ENCODE measurements around the gene FSD1.
A peak's percentile ranks its signal among the peaks of the same experiment; 100 is the strongest.
"Not testable (repeated sequence)": the region's sequence is repeated elsewhere in the genome, so short reads cannot be mapped to it uniquely, and the experiment has no call there.

The FSD1 gene

DNA sequence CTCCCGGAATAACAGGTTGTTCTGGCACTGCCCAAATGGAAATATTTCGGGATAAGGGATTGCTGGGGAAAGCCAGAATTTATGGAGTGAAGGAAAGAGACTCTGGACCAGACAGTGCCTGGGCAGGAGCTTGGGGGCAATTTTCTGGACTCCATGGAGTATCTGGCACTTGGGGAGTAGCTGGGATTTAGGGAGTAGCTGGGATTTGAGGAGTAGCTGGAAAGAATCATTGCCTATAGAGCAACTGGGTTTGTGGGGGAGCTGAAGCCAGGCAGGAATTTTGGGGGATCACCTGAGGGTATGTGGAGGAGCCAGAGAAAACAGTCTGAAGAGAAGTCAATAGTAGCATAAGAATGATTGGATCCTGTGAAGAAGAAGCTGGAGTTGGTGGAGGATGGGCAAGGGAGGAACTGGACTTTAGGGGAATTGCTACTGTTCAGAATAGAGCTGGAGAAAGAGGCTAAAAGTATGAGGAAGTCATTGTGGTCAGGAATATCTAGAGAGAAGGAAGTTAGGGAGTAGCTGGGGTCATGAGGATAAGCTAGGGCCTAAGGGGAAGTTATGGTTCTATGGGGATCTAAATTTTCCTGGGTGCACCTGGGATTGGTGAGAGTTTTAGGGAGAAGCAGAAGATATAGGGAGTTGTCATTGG, 14.8 kb downstream of the FSD1 start:
- no peak for DNase-seq (ENCODE audit: low spot score)

DNA sequence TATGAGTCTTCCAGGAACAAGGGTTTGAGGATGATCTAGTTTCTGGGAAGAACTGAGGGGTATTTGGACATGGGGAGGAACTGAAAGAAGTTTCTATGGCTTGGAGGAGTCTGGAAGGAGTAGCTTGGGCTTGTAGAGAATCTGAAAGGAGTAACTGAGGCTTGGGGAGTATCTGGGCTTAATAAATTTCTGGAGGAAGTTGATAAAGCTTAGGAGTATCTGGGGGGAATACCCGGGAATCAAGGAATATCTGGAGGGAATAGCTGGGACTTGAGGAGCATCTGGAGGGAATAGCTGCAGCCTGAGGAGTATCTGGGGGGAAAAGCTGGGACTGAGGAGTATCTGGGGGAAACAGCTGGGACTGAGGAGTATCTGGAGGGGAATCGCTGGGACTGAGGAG, 16.0 kb downstream of the FSD1 start:
- no peak for DNase-seq (ENCODE audit: low spot score)

DNA sequence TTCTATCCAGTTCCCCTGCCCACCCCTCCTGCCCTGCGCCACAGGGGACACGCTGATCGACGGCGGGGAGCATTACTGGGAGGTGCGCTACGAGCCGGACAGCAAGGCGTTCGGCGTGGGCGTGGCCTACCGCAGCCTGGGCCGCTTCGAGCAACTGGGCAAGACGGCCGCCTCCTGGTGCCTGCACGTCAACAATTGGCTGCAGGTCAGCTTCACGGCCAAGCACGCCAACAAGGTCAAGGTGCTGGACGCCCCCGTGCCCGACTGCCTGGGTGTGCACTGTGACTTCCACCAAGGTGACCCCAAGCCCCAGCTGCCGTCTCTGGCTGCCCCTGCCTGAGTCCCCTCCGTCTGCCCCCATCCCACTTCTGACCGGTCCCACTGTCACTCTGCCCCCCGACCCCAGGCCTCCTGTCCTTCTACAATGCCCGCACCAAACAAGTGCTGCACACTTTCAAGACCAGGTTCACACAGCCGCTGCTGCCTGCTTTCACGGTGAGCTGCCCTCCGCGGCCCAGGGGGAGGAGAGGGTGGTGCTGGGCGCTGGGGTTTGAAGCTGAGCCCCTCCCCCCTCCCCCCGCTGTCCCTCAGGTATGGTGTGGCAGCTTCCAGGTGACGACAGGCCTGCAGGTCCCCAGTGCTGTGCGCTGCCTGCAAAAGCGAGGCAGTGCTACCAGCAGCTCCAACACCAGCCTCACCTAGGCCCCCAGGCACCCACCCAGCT, 18.7 kb downstream of the FSD1 start:
- DNase-seq (ENCODE audit: low spot score) = no peak

DNA sequence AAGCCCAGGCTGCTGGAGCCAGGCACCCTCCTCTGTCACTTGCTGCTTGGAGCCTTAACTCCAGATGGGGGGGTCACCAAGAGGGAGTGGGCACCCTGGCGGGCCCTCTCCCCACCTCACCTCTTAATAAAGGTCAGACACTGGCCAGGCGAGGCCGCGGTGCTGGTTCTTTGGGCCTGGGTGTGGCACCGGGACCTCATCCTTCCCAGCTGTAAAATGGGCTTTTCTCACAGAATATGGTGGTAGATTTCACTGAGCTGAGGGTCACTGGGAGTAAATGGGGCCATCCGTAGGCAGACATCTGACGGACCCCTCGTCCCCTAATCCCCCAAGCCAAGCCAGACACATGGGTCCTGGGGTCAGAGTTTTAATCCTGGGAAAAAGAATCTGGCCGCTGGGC, 19.3 kb downstream of the FSD1 start:
- DNase-seq (ENCODE audit: low spot score) = no peak

DNA sequence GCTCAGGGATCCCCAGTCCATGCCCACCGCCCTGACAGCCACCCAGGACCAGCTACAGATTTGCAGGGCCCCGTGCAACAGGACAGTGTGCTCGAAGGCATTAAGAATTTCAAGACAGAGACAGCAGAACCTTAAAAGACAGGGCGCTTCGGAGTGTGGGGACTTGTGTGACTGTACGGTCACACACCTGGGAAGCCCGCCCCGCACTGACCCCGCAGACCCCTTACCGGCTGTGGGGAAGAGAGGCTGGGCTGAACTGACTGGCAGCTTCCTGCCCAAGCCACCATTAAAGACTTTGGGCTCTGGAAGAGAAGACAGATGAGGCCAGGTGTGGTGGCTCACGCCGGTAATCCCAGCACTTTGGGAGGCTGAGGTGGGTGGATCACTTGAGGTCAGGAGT, 19.8 kb downstream of the FSD1 start:
- DNase-seq (ENCODE audit: low spot score) = no peak

DNA sequence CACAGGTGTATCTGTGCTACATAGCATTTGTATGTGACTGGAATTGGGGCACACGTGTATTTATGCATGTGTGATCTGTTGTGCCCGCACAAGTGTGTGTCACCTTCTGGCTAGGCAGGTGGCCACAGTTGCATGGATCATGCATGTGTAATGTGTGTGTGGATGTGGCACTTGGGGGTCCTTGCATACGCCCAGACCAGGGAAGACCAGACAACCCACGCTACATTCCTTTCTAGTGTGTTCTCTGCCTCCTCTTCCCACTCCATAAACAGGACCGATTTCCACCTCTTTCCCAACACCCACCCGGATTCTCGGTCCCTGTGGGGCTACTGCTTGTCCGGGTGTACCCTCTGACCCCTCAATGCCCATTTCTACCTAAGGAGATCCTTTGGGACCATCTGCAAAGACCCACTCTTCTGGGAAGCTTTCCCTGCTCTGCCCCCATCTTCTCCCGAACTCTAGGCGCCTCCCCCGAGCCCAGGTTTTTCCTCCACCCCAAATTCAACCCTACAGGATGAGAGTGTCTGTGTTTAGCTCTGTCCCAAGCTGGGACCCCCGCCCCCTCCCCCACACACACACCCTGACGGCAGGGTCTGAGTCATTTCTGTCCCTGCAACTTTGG, 21.9 kb downstream of the FSD1 start:
- no peak for DNase-seq (ENCODE audit: low spot score)

DNA sequence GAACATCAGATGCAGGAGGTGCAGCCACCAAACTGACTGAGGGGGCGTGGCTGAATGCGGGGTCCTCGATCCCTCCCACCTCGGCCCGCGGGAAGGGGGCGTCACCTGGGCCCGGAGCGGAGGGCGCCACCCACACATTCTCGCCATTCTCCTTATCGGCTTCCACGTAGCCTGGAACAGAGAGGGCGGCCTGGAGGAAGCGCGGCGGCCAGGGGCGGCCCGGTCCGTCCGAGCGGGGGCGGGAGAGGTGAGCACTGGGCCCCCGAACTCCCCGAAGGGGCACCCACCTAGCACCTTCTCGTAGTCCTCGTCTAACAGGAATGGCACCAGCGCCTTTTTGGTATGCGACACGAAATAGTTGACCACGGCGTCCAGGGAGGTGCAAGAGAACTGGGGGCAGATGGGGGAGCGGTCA, 22.4 kb downstream of the FSD1 start:
- DNase-seq (ENCODE audit: low spot score) = no peak

DNA sequence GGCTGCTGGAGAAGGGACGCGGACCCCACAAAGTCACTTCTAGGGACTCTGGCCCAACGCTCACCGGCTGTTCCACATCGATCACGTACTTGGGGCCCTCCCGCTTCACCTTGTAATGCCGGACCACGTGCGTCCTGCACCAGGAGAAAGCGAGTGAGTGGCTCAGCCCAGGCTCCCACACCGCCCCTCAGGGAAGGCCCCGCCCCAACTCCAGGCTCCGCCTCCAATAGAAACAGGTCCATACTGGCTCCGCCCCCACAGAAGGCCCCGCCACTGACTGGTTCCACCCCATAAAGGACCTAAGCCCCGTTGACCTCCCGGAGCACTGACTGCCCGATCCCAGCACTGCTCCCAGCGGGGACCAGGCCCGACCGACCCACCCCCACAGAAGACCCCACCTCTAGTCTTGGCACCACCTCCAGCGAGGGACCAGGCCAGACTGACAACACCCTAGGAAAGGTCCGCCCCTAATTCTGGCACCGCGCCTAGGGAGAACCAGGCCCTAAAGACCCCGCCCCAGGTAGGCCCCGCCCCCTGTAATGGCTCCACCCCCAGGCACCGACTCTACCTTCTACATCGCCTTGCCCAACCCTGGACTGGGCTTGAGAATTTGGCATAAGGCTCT, 23.0 kb downstream of the FSD1 start:
- peak; percentile 77 for DNase-seq (ENCODE audit: low spot score)

DNA sequence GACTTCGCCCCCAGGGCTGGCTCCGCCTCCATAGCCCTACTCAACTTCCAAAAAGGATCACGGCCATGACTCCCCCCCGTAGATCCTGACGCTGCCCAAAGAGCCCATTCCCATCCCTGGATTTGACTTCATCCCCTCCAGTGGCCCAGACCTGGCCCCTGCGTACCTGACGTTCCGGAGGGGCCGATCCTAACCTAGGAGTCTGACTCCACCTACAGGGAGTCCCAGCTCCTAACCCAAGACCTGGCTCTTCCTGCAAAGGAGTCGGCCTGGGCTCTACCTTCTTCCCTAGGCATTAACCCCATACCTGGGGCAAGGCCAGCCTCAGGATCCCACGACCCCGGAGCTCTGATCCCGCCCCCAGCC, 23.5 kb downstream of the FSD1 start:
- no peak for DNase-seq (ENCODE audit: low spot score)

DNA sequence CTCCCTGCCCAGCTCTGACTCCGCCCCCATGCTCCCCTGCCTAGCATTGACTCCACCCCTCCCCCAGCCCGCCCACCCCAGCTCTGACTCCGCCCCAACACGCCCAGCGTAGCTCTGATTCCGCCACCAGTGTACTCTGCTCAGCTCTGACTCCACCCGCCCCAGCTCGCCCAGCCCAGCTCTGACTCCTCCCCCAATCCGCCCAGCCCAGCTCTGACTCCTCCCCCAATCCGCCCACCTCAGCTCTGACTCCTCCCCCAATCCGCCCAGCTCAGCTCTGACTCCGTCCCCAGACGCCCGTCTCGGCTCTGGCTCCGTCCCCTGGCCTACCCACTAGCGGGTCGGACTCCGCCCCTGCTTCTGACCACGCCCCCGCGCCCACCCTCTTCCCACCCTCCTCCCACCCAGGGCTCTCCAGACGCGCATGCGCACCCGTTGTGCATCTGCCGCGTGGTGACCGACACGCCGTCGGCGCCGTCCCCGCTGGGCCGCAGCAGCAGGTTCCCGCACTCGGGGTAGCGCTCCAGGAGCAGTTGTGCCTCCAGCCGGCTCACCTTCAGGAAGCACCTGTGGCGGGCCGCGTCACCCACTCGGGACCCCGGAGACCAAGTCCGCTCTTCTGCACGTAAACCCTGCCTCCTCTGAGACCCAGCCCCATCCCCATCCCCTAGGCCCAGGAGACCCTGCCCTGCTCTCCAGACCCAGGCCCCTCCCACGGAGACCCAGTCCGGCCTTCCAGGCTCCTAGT, 24.0 kb downstream of the FSD1 start:
- DNase-seq (ENCODE audit: low spot score) = peak; percentile 98

DNA sequence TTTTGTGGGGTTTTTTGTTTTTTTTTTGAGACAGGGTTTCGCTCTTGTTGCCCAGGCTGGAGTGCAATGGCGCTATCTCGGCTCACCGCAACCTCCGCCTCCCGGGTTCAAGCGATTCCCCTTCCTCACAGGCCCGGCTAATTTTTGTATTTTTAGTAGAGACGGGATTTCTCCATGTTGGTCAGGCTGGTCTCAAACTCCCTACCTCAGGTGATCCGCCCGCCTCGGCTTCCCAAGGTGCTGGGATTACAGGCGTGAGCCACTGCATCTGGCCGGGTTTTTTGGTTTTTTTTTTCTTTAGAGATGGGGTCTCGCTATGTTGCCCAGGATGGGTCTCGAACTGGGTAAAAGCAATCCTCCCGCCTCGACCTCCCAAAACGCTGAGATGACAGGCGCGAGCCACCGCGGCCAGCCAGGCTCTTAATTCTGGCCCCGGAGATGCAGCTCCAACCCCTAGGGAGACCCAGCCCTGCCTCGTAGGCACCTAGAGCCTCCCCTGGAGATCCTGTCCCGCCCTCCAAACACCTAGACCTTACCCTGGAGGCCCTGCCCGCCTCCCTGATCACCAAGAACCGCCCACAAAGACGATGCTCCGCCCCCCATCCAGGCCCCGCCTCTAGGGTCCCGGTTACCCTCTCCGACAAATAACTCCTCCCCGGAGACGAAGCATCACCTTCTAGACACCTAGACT, 24.7 kb downstream of the FSD1 start:
- not testable (repeated sequence) for DNase-seq (ENCODE audit: low spot score)

DNA sequence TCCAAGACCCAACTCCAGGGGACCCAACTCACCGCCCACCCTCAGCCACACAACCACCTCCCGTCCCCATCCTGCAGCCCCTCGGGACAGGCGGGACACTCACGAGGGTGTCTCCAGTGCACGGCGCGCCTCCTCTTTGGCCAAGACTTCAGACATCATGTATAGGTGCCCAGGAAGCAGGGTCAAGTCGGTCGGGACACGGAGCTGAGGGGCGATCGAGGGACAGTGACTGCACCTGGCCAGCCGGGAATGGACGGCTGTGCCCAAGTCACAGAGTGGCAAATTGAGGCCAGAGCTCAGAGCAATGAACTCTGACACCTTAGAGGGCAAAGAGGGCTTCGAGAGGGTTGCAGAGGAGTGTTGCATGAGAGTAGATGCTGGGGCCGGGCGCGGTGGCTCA, 25.5 kb downstream of the FSD1 start:
- DNase-seq (ENCODE audit: low spot score) = no peak

DNA sequence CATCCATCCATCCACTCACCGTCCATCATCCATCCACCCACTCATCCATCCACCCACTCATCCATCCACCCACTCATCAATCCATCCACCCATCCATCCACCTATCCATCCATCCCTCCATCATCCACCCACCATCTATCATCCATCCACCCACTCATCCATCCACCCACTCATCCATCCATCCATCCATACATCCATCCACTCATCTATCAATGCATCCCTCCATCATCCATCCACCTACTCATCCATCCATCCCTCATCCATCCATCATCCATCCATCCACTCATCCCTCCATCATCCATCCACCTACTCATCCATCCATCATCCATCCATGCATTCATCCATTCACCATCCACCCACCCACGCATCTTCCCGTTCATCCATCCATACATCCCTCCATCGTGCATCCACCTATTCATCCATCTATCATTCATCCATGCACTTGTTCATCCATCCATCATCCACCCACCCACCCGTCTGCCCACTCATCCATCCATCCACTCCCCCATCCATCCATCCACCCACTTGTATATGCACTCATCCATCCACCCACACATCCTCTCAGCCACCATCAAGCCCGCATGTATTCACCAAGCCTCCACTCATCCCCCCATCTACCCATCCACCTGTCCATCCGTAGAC, 30.7 kb downstream of the FSD1 start:
- DNase-seq (ENCODE audit: low spot score) = no peak

DNA sequence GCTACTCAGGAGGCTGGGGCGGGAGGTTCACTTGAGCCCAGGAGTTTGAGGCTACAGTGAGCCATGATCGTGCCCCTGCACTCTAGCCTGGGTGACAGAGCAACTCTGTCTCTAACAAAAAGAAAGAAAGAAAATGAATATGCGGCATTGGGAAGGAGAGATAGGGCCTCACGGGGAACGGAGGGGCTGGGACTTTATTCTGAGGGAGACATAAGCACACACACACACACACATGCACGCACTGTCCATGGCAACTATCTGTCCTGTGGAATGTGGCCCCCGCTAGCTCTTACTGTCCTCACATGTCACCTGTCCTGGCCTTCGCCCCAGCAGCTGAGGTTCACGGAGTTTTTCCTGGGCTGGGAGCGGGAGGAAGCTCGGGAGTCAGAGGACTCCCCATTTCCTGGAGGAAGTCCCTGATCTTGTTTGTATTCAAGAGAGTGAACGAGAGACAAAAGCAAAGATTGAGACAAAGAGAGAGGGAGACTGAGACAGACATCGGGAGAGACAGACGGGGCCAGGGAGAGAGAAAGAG, 33.6 kb downstream of the FSD1 start:
- DNase-seq (ENCODE audit: low spot score) = no peak

DNA sequence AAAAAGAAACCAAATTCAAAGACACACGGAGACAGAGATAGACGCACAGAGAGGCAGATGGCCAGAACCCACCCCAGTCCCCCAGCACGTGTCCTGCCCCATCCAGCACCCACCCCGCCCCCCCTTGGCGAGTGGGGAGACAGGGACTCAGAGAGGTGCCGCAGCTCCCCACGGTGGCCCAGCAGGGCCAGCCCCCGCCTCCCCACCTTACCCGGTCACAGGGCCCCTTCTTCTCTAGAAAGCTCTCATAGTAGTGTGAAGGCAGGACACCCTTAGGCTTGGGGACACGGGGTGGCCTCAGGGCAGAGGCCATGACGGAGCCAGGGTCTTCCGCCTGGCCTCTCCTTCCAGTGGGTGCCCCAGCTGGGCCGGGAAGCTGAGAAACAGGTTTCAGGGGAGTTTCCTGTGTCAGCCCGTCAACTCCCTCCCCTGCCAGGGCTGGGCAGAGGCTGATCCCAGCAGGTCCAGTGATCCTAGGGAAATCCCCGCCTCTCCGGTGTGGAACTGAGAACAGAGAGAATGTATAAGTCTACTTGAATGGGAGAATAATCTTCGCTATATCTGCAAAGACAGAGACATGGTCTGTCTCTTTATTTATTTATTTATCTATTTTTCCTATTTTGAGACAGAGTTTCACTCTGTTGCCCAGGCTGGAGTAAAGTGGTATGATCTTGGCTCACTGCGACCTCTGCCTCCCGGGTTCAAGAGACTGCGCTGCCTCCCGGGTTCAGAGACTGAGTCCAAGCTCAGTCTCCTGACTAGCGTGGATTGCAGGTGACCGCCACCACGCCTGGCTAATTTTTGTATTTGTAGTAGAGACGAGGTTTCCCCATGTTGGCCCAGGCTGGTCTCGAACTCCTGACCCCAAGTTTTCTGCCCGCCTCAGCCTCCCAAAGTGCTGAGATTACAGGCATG, 34.3 kb downstream of the FSD1 start, which contains the start of gene STAP2:
TSS of gene STAP2 (minus strand) at position 387 of the 915 bp plus-strand sequence. CDS start at position 313, 74 bp downstream.
- DNase-seq (ENCODE audit: low spot score) = no peak

DNA sequence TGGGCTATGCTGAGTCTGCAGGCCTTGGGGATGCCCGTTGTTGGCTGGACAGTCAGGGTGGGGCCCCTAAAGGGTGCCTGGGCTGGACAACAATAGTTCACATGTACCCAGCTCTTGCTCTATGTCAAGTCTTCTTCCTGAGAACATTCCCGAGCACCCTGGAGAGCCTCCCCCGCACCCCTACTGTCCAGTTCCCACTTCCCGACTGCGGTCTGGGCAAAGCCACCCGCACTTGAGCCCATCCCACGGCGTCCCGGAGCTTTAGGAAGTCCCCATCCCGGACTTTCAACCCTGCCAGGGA, 37.9 kb downstream of the FSD1 start:
- DNase-seq (ENCODE audit: low spot score) = no peak

DNA sequence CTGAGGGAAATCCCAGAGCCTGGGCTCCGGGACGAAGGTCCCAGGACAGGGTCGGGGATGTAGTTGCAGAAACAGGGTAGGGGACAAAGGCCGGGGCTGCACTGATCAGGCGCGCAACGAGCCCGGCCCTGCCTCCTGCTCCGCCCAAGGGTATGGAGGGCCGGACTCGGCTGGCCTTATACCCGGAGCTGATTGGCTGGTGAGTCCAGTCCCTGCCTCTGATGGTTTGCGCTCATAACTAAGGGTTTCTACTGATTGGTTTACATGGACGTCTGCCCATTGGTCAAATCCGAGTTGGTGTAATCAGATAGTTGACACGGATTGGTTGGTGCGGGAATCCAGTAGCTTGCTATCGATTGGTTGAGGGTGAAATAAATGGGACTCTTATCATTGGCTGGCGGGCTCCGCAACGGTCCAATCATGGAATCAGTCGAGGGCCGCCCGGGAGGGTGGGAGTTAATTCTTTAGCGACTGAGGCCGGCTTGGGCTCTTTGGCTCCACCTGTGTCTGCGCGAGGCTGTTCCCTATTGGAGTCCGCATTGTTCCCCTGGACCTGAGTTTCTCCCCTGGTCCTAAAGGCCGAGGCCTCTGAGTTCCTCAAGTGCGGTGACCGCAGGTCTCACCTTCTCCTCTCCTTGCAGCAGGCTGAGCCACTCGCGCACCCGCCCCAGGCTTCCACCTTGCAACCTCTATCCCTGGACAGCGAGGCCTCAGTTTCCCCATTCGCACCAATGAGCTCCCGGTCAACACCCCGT, 38.4 kb downstream of the FSD1 start:
- DNase-seq (ENCODE audit: low spot score) = peak; percentile 97

DNA sequence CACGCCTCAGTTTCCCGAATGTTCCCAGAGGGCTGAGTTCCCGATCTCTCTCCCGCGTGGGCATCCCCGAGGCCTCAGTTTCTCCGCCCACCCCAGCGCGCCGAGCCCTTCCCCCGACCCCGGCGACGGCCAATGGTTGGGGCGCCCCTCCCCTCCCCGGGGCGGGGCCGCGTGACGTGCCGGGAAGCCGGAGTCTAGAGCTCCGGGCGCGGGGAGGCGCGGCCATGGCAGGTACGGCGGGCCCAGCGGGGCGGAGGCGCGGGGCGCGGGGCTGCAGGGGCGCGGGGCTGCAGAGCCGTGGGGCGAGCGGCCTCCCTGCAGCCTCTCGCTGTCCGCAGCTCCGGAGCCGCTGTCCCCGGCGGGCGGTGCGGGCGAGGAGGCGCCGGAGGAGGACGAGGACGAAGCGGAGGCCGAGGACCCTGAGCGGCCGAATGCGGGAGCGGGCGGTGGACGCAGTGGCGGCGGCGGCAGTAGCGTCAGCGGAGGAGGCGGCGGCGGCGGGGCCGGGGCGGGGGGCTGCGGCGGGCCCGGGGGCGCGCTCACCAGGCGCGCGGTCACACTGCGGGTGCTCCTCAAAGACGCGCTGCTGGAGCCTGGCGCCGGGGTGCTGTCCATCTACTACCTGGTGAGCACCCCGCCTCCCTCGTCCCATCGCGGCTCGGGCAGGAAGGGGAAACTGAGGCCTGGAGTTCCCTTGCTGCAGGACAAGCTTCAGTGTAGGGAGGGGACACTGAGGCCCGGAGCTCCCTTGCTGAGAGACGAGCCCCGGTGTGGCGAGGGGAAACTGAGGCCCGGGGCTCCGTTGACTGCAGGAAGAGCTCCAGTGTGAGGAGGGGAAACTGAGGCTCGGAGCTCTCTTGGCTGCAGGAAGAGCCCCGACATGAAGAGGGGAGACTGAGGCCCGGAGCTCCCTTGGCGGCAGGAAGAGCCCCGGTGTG, 39.2 kb downstream of the FSD1 start, which contains the start of gene MPND:
TSS of gene MPND (plus strand) at position 193 of the 938 bp plus-strand sequence. CDS start at position 225, 32 bp downstream.
- DNase-seq (ENCODE audit: low spot score) = peak; percentile 95

Measured in left forelimb (tissue), 1 donor.